GM12878 (cell line): ENCODE results near the gene NUP214. TPM values are rescaled to one million over a fixed set of nuclear protein-coding genes. Genes with fewer than 3 reads are reported as not detected.
A peak's percentile ranks its signal among the peaks of the same experiment; 100 is the strongest.

ENCODE experiments used
- ATAC-seq: fragments of 200-7000 bp; cut with Tn5 transposase; 3 replicates; pipeline ENCODE4 v1.9.1; 2020; ENCODE audit warnings: mild to moderate bottlenecking, moderate library complexity
- BruUV-seq: library from RNA; stranded (reverse); fragments of 400-500 nt; replicated peaks from 2 replicates; lab custom pipeline; 2021; lab: Mats Ljungman, UMichigan
- CTCF ChIA-PET: fragments of 300-600 bp; sonication (Branson Sonifier 250); formaldehyde crosslinking; extraction: SDS; loops from one replicate; lab custom pipeline; 2021; ENCODE audit warnings: inconsistent platforms; lab: Yijun Ruan, JAX
- POLR2A ChIA-PET: fragments of 350-600 bp; formaldehyde crosslinking; extraction: SDS; loops from one replicate; lab custom pipeline; 2021; ENCODE audit warnings: inconsistent platforms; lab: Charles Lee
- RAD21 ChIA-PET: fragments of 300-600 bp; sonication (Branson Sonifier 250); formaldehyde crosslinking; loops from one replicate; lab custom pipeline; 2023; ENCODE audit warnings: antibody characterized with exemption; ENCODE audit not compliant: unreplicated experiment; lab: Charles Lee
- SMC1A ChIA-PET: fragments of 300-600 bp; sonication (Branson Sonifier 250); formaldehyde crosslinking; loops from one replicate; lab custom pipeline; 2023; ENCODE audit not compliant: unreplicated experiment, uncharacterized antibody; lab: Charles Lee
- DNase-seq: peaks from one replicate; pipeline ENCODE4 v3.0.0-alpha.2; 2011; ENCODE audit warnings: low read depth, low spot score
- FAIRE-seq: peaks from 3 replicates; lab custom pipeline; 2011; peaks lifted over from hg19 to GRCh38; lab: Jason Lieb, UNC
- H2AFZ ChIP-seq: 2 replicates; pipeline ENCODE4 v1.6.0; 2011; ENCODE audit warnings: low read depth, low read length, control low read depth; ENCODE audit not compliant: control insufficient read depth
- H3K27ac ChIP-seq: 2 replicates; pipeline ENCODE4 v1.5.1; 2011; ENCODE audit warnings: control low read depth; ENCODE audit not compliant: control insufficient read depth, insufficient read depth
- H3K27me3 ChIP-seq, 2 experiments: replicated peaks in 1 of 2; 2 replicates each; pipeline versions ENCODE4 v1.6.0 to v1.6.1; 2011; ENCODE audit warnings: low read length in 1 of 2; ENCODE audit not compliant: control insufficient read depth in 2 of 2, insufficient read depth in 2 of 2
- H3K36me3 ChIP-seq, 2 experiments: 2 replicates each; pipeline ENCODE4 v1.5.1; 2011; ENCODE audit warnings: low read length in 1 of 2; ENCODE audit not compliant: control insufficient read depth in 2 of 2, insufficient read depth in 2 of 2
- H3K4me1 ChIP-seq: 2 replicates; pipeline ENCODE4 v1.6.1; 2011; ENCODE audit warnings: mild to moderate bottlenecking, low read length, moderate library complexity, mixed read lengths; ENCODE audit not compliant: control insufficient read depth, insufficient read depth
- H3K4me2 ChIP-seq: 2 replicates; pipeline ENCODE4 v1.6.0; 2011; ENCODE audit warnings: control low read depth; ENCODE audit not compliant: control insufficient read depth, insufficient read depth
- H3K4me3 ChIP-seq: fragments of 200-600 bp; sonication (generic); 2 replicates; pipeline ENCODE4 v1.5.1; 2016
- H3K79me2 ChIP-seq: 2 replicates; pipeline ENCODE4 v1.6.0; 2011; ENCODE audit warnings: low read length; ENCODE audit not compliant: control insufficient read depth, insufficient read depth
- H3K9ac ChIP-seq: 2 replicates; pipeline ENCODE4 v1.8.0; 2011; ENCODE audit warnings: low read length, control low read depth, mixed read lengths; ENCODE audit not compliant: control insufficient read depth, insufficient read depth
- H3K9me3 ChIP-seq: replicated peaks from 3 replicates; pipeline ENCODE4 v1.5.1; 2011; ENCODE audit warnings: mild to moderate bottlenecking, low read length; ENCODE audit not compliant: control insufficient read depth, insufficient read depth
- H4K20me1 ChIP-seq: 2 replicates; pipeline ENCODE4 v1.6.0; 2011; ENCODE audit not compliant: control insufficient read depth, insufficient read depth
- CHD4 ChIP-seq: fragments of 200-600 bp; sonication (generic); IDR thresholded peaks from 2 replicates; pipeline ENCODE4 v1.6.1; 2016; ENCODE audit warnings: mild to moderate bottlenecking
- IRF4 ChIP-seq: IDR thresholded peaks from 2 replicates; pipeline ENCODE4 v1.6.1; 2011; ENCODE audit warnings: low read depth, low read length
- MTA3 ChIP-seq: IDR thresholded peaks from 2 replicates; pipeline ENCODE4 v1.6.1; 2012; ENCODE audit warnings: low read length, inconsistent platforms, borderline replicate concordance
- RELA ChIP-seq: fragments of 450-650 bp; IDR thresholded peaks from 2 replicates; pipeline ENCODE4 v1.8.0; 2014; ENCODE audit warnings: borderline replicate concordance; ENCODE audit not compliant: partially characterized antibody
- SIN3A ChIP-seq: IDR thresholded peaks from 2 replicates; pipeline ENCODE4 v1.6.1; 2012; ENCODE audit warnings: low read depth, low read length, improper control_type of control experiment
- SMAD1 ChIP-seq: fragments of 450-650 bp; IDR thresholded peaks from 2 replicates; pipeline ENCODE4 v1.6.1; 2018; ENCODE audit warnings: mild to moderate bottlenecking, low read depth; ENCODE audit not compliant: partially characterized antibody
- TCF3 ChIP-seq: IDR thresholded peaks from 2 replicates; pipeline ENCODE4 v1.6.1; 2012; ENCODE audit warnings: low read depth, mild to moderate bottlenecking, low read length, borderline replicate concordance; ENCODE audit not compliant: insufficient read depth
- ZNF217 ChIP-seq: fragments of 450-650 bp; IDR thresholded peaks from 2 replicates; pipeline ENCODE4 v1.6.1; 2017; ENCODE audit warnings: antibody characterized with exemption, mild to moderate bottlenecking
- WGBS: methylation state at CpG from one replicate; pipeline ENCODE4 v1.1.6; 2016; ENCODE audit warnings: low lambda C conversion rate; ENCODE audit not compliant: insufficient replicate concordance, insufficient coverage; ENCODE audit errors: missing lambda C conversion rate; 5-methylcytosine and 5-hydroxymethylcytosine counted together
- in situ Hi-C: fragments of 300-500 bp; cut with MboI; formaldehyde crosslinking; loops from 9 replicates; pipeline ENCODE4 v1.14.3; 2018; ENCODE audit warnings: mixed read lengths
- intact Hi-C: fragments of 100-400 bp; cut with micrococcal nuclease; formaldehyde crosslinking; loops from one replicate; pipeline ENCODE4 v1.14.2; 2022; ENCODE audit not compliant: unreplicated experiment
- polyA plus RNA-seq, 11 experiments: library from polyadenylated mRNA; depleted of rRNA in 4 of 11; unstranded in 6 of 11; stranded (reverse) in 5 of 11; fragments of >200 nt; fragmentation: Nextera tagmentation in 4 of 11; fragmentation: Illumina TruSeq in 1 of 11; extraction: Ambion mirVana in 4 of 11; extraction: Trizol in 1 of 11; gene quantifications; 1 replicate in 1 of 11; 2 replicates in 10 of 11; pipeline versions ENCODE4 v1.2.1 to v1.2.3, GENCODE V29; 2011 to 2016; ENCODE audit warnings: inconsistent platforms in 2 of 11, missing spikeins in 2 of 11, low read depth in 1 of 11
- total RNA-seq, 4 experiments: library from RNA; depleted of rRNA in 3 of 4; stranded (reverse); fragments of >200 nt in 3 of 4; fragmentation: Illumina TruSeq in 1 of 4; extraction: Trizol in 1 of 4; gene quantifications; 2 replicates each; pipeline versions ENCODE4 v1.2.1 to v1.2.3, GENCODE V29; 2013 to 2021
- TF ChIP-seq, protein P1 (sequence below): fragments of 150-350 bp; IDR thresholded peaks from 2 replicates; pipeline ENCODE4 v1.6.1; 2014; ENCODE audit warnings: mild to moderate bottlenecking, low read depth, low read length
- TF ChIP-seq, protein P2 (sequence below): fragments of 150-350 bp; IDR thresholded peaks from 2 replicates; pipeline ENCODE4 v1.6.1; 2016; ENCODE audit warnings: low read depth, low read length

Gene NUP214
- total and polyA plus RNA-seq, 10 of the 15 experiments (the other 5 are each of a cell fraction or from before 2014, with no cell fraction given): 11.7 to 53.8 (median 17.6) TPM

DNA sequence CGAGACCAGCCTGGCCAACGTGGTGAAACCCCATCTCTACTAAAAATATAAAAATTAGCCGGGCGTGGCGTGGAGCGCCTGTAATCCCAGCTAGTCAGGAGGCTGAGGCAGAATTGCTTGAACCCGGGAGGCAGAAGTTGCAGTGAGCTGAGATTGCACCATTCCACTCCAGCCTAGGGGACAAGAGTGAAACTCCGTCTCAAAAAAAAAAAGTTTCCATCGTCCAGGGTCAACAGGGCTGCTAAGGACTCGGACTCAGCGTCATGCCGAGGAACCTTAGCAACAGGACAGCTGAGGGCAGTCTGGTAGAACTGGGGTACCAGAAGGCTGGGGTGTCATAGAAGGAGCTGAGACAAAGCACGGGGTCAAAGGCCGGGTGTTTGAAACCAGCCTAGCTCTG is 129.2 kb downstream of the NUP214 start (continued):
- TF ChIP-seq, protein P1, sequence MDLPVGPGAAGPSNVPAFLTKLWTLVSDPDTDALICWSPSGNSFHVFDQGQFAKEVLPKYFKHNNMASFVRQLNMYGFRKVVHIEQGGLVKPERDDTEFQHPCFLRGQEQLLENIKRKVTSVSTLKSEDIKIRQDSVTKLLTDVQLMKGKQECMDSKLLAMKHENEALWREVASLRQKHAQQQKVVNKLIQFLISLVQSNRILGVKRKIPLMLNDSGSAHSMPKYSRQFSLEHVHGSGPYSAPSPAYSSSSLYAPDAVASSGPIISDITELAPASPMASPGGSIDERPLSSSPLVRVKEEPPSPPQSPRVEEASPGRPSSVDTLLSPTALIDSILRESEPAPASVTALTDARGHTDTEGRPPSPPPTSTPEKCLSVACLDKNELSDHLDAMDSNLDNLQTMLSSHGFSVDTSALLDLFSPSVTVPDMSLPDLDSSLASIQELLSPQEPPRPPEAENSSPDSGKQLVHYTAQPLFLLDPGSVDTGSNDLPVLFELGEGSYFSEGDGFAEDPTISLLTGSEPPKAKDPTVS: no peak
- TF ChIP-seq MTA3: no peak
- TF ChIP-seq, protein P2, sequence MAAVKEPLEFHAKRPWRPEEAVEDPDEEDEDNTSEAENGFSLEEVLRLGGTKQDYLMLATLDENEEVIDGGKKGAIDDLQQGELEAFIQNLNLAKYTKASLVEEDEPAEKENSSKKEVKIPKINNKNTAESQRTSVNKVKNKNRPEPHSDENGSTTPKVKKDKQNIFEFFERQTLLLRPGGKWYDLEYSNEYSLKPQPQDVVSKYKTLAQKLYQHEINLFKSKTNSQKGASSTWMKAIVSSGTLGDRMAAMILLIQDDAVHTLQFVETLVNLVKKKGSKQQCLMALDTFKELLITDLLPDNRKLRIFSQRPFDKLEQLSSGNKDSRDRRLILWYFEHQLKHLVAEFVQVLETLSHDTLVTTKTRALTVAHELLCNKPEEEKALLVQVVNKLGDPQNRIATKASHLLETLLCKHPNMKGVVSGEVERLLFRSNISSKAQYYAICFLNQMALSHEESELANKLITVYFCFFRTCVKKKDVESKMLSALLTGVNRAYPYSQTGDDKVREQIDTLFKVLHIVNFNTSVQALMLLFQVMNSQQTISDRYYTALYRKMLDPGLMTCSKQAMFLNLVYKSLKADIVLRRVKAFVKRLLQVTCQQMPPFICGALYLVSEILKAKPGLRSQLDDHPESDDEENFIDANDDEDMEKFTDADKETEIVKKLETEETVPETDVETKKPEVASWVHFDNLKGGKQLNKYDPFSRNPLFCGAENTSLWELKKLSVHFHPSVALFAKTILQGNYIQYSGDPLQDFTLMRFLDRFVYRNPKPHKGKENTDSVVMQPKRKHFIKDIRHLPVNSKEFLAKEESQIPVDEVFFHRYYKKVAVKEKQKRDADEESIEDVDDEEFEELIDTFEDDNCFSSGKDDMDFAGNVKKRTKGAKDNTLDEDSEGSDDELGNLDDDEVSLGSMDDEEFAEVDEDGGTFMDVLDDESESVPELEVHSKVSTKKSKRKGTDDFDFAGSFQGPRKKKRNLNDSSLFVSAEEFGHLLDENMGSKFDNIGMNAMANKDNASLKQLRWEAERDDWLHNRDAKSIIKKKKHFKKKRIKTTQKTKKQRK: no peak
- TF ChIP-seq SMAD1: no peak
- TF ChIP-seq RELA: no peak
- TF ChIP-seq, all 136 proteins: peak for 0

DNA sequence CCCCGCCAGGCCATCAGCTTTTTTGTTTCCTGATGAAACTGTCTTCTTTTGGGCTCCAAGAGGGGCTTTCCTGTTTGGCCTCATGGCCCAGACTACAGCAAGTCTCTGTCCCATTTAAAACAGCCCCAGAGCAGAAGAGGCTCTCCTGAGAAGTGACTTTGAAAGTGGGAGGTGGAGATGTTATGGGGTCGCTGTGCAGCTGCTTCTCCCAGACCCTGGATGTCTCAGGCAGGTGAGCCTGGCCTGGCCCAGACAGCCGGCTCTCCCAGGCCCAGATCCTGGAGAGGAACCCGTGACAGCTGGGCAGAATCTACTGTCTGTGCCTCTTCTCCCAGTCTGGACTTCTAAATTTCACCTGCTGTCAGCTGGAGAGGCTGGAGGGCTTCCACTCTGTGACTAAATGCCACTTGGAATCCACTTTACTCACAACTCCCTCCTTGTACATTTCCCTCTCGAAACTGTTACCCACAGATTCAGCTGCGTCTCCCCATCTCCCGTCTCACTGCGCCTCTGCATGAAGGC is 130.4 kb downstream of the NUP214 start:
- CTCF ChIA-PET: interaction anchor here (0.6 to 11.0 kb wide), 6 partner anchors 17 to 78 kb away, joined by 3 to 151 read pairs (median 6); partner anchors contain the start of gene FAM78A
- in situ Hi-C loops (loop anchor here (25.0 kb wide), 2 partner anchors 1418 to 1882 kb away; partner anchors contain the start of genes C9orf78 and USP20), intact Hi-C loops (loop anchor here (1.0 kb wide), 1 partner anchor 18 kb away; no protein-coding TSS in a partner anchor)
- Histone ChIP-seq H3K4me2 (peak overlapping the region; percentile 92), H4K20me1 (no peaks in the 10 kb centered on the region), H3K4me3 (peak overlapping the region; percentile 29; the same call in 1 of the 2 replicates), H3K27me3 (no peaks in the 10 kb centered on the region), H3K9me3 (no peaks in the 10 kb centered on the region), H2AFZ (peak overlapping the region; percentile 84), H3K4me1 (peaks cover 48% of the 10 kb centered on the region), H3K36me3 (peaks cover 14 to 20% of the 10 kb centered on the region in 2 experiments), H3K79me2 (peaks cover 8% of the 10 kb centered on the region), H3K27ac (peak overlapping the region; percentile 98), H3K9ac (peak overlapping the region; percentile 65)
- WGBS: under 1% methylated on average over 8 of the region's 8 CpGs
- RAD21 ChIA-PET: interaction anchor here (0.6 to 9.6 kb wide), 5 partner anchors 8 to 131 kb away, joined by 3 to 181 read pairs (median 6); partner anchors contain the start of gene FAM78A
- BruUV-seq: TSS peak; percentile 69
- TF ChIP-seq TCF3 (0 out of 2 replicates have a peak, but pooled peaks have one; percentile 17), CHD4 (no peak), IRF4 (0 out of 2 replicates have a peak, but pooled peaks have one; percentile 10), SIN3A (no peak), ZNF217 (no peak)
- TF ChIP-seq, protein P1: no peak
- SMC1A ChIA-PET: interaction anchor here (1.0 to 7.8 kb wide), 5 partner anchors 9 to 78 kb away, joined by 3 to 154 read pairs (median 3); partner anchors contain the start of gene FAM78A
- FAIRE-seq (peak; percentile 54), DNase-seq (no peak), ATAC-seq (peak; percentile 7)
- POLR2A ChIA-PET: interaction anchor here (0.6 to 13.4 kb wide), 6 partner anchors 8 to 379 kb away, joined by 3 to 267 read pairs (median 3); partner anchors contain the start of gene FAM78A
